ENCODE measurements around the gene ITPK1.

GRCh38 chr14:93056166-93056839 lies 59.4 kb downstream of the ITPK1 start:
- TF ChIP-seq CTCF (IDR thresholded peaks at IDR 0.05) (no peak), POLR2A (IDR thresholded peaks at IDR 0.05) (no peak)
